ENCODE results near the gene MCF2L2. TPM values are rescaled to one million over a fixed set of nuclear protein-coding genes. Genes with fewer than 3 reads are reported as not detected.

Gene MCF2L2
- total RNA-seq, 1 donor from 2014 or later, result 18.1 TPM

DNA sequence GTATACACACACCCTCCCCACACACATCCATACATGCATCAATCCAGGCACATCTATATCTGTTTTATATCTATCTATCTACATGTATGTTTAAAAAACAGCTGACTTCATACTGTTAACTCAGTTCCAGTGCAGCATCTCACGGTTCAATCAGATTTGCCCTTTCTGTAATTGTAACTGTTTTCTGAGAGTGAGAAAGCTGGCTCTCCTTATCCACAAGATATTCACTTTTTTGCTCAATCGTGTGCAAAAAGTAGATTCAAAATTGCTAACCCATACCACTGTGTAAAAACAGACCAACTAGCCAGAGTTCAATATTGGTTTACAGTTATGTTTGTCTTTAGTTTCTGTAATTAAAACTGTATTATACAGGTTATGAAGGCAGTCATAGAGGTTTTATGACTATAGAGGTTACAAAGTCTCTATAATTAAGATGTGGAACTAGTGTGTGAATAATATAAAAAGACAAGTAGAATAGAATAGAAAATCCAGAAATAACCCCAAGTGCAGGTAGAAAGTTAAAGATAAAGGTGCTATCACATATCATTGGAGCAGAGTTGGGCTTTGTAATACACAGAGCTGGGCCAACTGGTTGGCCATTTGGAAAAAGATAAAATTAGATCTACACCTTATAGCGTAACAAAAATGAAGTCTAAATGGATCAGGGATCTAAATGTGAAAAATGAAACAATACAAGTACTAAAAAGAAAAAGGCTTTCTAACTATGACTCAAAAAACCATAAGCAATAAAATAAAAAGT, 20.1 kb upstream of the MCF2L2 start:
- peak overlapping the region; percentile 62 for H3K27ac Mint-ChIP-seq (ENCODE audit: unreplicated experiment)
- H3K9me3 Mint-ChIP-seq (ENCODE audit: unreplicated experiment), result peaks cover 6% of the 10 kb centered on the region
- peaks cover 8% of the 10 kb centered on the region for H3K4me1 Mint-ChIP-seq (ENCODE audit: low read depth, unreplicated experiment)
- DNase-seq, result no peak
- H3K36me3 Mint-ChIP-seq (ENCODE audit: unreplicated experiment), result peaks cover 2% of the 10 kb centered on the region
- H3K27me3 Mint-ChIP-seq (ENCODE audit: unreplicated experiment), result peaks cover 4% of the 10 kb centered on the region
- TF ChIP-seq, protein P1, sequence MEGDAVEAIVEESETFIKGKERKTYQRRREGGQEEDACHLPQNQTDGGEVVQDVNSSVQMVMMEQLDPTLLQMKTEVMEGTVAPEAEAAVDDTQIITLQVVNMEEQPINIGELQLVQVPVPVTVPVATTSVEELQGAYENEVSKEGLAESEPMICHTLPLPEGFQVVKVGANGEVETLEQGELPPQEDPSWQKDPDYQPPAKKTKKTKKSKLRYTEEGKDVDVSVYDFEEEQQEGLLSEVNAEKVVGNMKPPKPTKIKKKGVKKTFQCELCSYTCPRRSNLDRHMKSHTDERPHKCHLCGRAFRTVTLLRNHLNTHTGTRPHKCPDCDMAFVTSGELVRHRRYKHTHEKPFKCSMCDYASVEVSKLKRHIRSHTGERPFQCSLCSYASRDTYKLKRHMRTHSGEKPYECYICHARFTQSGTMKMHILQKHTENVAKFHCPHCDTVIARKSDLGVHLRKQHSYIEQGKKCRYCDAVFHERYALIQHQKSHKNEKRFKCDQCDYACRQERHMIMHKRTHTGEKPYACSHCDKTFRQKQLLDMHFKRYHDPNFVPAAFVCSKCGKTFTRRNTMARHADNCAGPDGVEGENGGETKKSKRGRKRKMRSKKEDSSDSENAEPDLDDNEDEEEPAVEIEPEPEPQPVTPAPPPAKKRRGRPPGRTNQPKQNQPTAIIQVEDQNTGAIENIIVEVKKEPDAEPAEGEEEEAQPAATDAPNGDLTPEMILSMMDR (IDR thresholded peaks at IDR 0.05; ENCODE audit: partially characterized antibody, unreplicated experiment), result no peak
- peak overlapping the region; percentile 90 for H3K4me3 Mint-ChIP-seq (ENCODE audit: unreplicated experiment)

- peaks cover 8% of the 10 kb centered on the region for H3K4me1 Mint-ChIP-seq (ENCODE audit: low read depth, unreplicated experiment)
- peaks cover 6% of the 10 kb centered on the region for H3K36me3 Mint-ChIP-seq (ENCODE audit: unreplicated experiment)
- peaks cover 4% of the 10 kb centered on the region for H3K27me3 Mint-ChIP-seq (ENCODE audit: unreplicated experiment)
- H3K4me3 Mint-ChIP-seq (ENCODE audit: unreplicated experiment), result peak overlapping the region; percentile 90
- peak; percentile 97 for DNase-seq
- peaks cover 7% of the 10 kb centered on the region for H3K9me3 Mint-ChIP-seq (ENCODE audit: unreplicated experiment)
- TF ChIP-seq, protein P1 (IDR thresholded peaks at IDR 0.05; ENCODE audit: partially characterized antibody, unreplicated experiment), result no peak
- H3K27ac Mint-ChIP-seq (ENCODE audit: unreplicated experiment), result peak overlapping the region; percentile 99
These were observed 19.0 kb upstream of the MCF2L2 start for GRCh38 chr3:183447206-183448001.

DNA sequence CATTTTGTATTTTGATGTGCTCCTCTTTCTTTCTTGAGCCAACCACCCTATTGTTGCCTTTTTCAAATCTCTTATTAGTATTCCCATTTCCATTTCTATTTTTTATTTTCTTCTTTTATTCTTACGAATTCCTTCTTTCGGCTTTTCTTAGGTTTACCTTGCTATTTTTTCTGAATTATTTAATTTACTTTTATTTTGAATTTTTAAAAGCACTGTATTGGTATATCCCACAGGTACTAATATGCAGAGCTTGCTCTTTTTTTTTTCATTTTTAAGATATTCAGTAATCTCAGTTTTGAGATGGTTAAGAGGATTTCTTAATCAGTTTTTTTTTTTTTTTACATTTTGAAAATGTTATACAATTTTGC, 18.4 kb upstream of the MCF2L2 start:
- Mint-ChIP-seq H3K4me3 (ENCODE audit: unreplicated experiment) (peak overlapping the region; percentile 90), H3K36me3 (ENCODE audit: unreplicated experiment) (peaks cover 6% of the 10 kb centered on the region)
- no peak for DNase-seq

GRCh38 chr3:183444748-183445147, 16.3 kb upstream of the MCF2L2 start:
- Mint-ChIP-seq H3K36me3 (ENCODE audit: unreplicated experiment) (peaks cover 6% of the 10 kb centered on the region), H3K27me3 (ENCODE audit: unreplicated experiment) (peaks cover 4% of the 10 kb centered on the region), H3K4me3 (ENCODE audit: unreplicated experiment) (no peak overlapping the region), H3K4me1 (ENCODE audit: low read depth, unreplicated experiment) (peaks cover 7% of the 10 kb centered on the region), H3K27ac (ENCODE audit: unreplicated experiment) (no peak overlapping the region), H3K9me3 (ENCODE audit: unreplicated experiment) (peaks cover 7% of the 10 kb centered on the region)
- TF ChIP-seq, protein P1 (IDR thresholded peaks at IDR 0.05; ENCODE audit: partially characterized antibody, unreplicated experiment), result no peak
- no peak for DNase-seq

More for the DNA sequence above, 18.4 kb upstream of the MCF2L2 start:
- TF ChIP-seq, protein P1 (IDR thresholded peaks at IDR 0.05; ENCODE audit: partially characterized antibody, unreplicated experiment), result no peak
- Mint-ChIP-seq H3K4me1 (ENCODE audit: low read depth, unreplicated experiment) (peaks cover 8% of the 10 kb centered on the region), H3K27ac (ENCODE audit: unreplicated experiment) (peak overlapping the region; percentile 99), H3K27me3 (ENCODE audit: unreplicated experiment) (peaks cover 4% of the 10 kb centered on the region), H3K9me3 (ENCODE audit: unreplicated experiment) (peaks cover 7% of the 10 kb centered on the region)
